Stimulated activated CD8-positive, alpha-beta memory T cell treated with anti-CD3 and anti-CD28 coated beads, Interleukin-4, amount 100 ng/mL, for 1 hour (primary cell): Measurements from ENCODE around the gene CCDC77.

ENCODE experiments used
- DNase-seq, 2 donors: peaks; one replicate each; pipeline ENCODE4 v3.0.0-alpha.2; 2020; ENCODE audit warnings: low read depth in 2 of 2, low spot score in 1 of 2

The CCDC77 gene

GRCh38 chr12:480831-481816 is 79.7 kb downstream of the CCDC77 start:
- no peak for DNase-seq

GRCh38 chr12:482061-482460 is 80.6 kb downstream of the CCDC77 start:
- no peak for DNase-seq

- DNase-seq, result no peak
These were observed 82.7 kb downstream of the CCDC77 start for GRCh38 chr12:484096-484495.

GRCh38 chr12:490260-490659 is 88.8 kb downstream of the CCDC77 start:
- no peak for DNase-seq
